ENCODE data around the gene C9orf78. TPM values are rescaled to one million over a fixed set of nuclear protein-coding genes. Genes with fewer than 3 reads are reported as not detected.

Gene C9orf78
- total and polyA plus RNA-seq, 9 of the 15 experiments (the other 6 are each of a cell fraction or from before 2014, with no cell fraction given): 94.6 to 266 (median 202) TPM

DNA sequence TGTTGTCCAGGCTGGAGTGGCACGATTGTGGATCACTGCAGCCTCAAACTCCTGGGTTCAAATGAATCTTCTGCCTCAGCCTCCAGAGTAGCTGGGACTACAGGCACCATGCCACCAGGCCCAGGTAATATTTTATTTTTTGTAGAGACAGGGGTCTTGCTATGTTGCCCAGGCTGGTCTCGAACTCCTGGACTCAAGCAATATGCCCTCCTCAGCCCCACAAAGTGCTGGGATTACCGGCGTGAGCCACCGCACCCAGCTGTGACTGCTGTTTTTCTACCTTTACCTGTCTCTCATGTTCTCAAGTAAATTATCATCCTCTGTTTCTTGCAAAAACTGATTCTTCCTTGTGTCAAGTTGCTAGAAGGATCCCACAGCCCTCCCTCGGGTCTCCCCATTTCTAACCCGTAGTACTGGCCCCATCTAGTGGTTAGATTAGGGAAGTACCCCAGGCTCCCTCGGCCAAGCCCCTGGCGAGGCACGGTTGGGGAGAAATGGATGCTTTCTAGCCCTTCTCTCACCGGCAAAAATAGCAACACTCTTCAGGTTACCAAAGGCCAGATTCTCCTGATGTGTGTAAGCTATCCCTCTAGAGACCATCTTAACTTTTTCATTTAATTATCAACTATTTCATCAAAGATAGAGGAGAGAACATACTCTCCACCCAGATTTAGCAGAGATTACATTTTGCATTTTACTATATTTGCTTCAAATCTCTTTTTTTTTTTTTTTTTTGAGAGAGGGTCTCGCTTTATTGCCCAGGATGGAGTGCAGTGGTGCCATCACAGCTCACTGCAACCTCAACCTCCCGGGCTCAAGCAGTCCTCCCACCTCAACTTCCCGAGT is 51.3 kb downstream of the C9orf78 start (continued):
- TF ChIP-seq, protein P1, sequence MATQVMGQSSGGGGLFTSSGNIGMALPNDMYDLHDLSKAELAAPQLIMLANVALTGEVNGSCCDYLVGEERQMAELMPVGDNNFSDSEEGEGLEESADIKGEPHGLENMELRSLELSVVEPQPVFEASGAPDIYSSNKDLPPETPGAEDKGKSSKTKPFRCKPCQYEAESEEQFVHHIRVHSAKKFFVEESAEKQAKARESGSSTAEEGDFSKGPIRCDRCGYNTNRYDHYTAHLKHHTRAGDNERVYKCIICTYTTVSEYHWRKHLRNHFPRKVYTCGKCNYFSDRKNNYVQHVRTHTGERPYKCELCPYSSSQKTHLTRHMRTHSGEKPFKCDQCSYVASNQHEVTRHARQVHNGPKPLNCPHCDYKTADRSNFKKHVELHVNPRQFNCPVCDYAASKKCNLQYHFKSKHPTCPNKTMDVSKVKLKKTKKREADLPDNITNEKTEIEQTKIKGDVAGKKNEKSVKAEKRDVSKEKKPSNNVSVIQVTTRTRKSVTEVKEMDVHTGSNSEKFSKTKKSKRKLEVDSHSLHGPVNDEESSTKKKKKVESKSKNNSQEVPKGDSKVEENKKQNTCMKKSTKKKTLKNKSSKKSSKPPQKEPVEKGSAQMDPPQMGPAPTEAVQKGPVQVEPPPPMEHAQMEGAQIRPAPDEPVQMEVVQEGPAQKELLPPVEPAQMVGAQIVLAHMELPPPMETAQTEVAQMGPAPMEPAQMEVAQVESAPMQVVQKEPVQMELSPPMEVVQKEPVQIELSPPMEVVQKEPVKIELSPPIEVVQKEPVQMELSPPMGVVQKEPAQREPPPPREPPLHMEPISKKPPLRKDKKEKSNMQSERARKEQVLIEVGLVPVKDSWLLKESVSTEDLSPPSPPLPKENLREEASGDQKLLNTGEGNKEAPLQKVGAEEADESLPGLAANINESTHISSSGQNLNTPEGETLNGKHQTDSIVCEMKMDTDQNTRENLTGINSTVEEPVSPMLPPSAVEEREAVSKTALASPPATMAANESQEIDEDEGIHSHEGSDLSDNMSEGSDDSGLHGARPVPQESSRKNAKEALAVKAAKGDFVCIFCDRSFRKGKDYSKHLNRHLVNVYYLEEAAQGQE (IDR thresholded peaks at IDR 0.05; ENCODE audit: borderline replicate concordance): peak; percentile 97
- TF ChIP-seq, protein P1 (CRISPR knock-in tag; IDR thresholded peaks at IDR 0.05; ENCODE audit: low read depth): no peak
- TF ChIP-seq HDAC2 (IDR thresholded peaks at IDR 0.05) (peak; percentile 25; the same call in 1 of the 2 replicates), RBBP5 (IDR thresholded peaks at IDR 0.05; ENCODE audit: borderline replicate concordance, insufficient read depth, low read length, poor library complexity, severe bottlenecking) (no peak), YY1 (IDR thresholded peaks at IDR 0.05; ENCODE audit: borderline replicate concordance in 1 of 3, control insufficient read depth in 1 of 3, extremely low read depth in 1 of 3, insufficient read depth in 3 of 3, insufficient read length in 1 of 3, insufficient replicate concordance in 2 of 3, low read depth in 1 of 3, low read length in 2 of 3) (peak in 1 of 3 experiments; percentile 43), NELFE (IDR thresholded peaks at IDR 0.05; ENCODE audit: insufficient read depth, insufficient read length) (no peak), CBFA2T3 (IDR thresholded peaks at IDR 0.05) (no peak), MIER1 (IDR thresholded peaks at IDR 0.05; ENCODE audit: low read depth) (no peak), POU5F1 (IDR thresholded peaks at IDR 0.05; ENCODE audit: borderline replicate concordance, low read depth, low read length, partially characterized antibody) (no peak), ZFP30 (CRISPR knock-in tag; IDR thresholded peaks at IDR 0.05; ENCODE audit: borderline replicate concordance) (no peak), RB1 (IDR thresholded peaks at IDR 0.05; ENCODE audit: low read depth) (peak; percentile 85), MECOM (CRISPR knock-in tag; IDR thresholded peaks at IDR 0.05) (no peak), SP1 (CRISPR knock-in tag; IDR thresholded peaks at IDR 0.05) (no peak)
- TF ChIP-seq, protein P2, sequence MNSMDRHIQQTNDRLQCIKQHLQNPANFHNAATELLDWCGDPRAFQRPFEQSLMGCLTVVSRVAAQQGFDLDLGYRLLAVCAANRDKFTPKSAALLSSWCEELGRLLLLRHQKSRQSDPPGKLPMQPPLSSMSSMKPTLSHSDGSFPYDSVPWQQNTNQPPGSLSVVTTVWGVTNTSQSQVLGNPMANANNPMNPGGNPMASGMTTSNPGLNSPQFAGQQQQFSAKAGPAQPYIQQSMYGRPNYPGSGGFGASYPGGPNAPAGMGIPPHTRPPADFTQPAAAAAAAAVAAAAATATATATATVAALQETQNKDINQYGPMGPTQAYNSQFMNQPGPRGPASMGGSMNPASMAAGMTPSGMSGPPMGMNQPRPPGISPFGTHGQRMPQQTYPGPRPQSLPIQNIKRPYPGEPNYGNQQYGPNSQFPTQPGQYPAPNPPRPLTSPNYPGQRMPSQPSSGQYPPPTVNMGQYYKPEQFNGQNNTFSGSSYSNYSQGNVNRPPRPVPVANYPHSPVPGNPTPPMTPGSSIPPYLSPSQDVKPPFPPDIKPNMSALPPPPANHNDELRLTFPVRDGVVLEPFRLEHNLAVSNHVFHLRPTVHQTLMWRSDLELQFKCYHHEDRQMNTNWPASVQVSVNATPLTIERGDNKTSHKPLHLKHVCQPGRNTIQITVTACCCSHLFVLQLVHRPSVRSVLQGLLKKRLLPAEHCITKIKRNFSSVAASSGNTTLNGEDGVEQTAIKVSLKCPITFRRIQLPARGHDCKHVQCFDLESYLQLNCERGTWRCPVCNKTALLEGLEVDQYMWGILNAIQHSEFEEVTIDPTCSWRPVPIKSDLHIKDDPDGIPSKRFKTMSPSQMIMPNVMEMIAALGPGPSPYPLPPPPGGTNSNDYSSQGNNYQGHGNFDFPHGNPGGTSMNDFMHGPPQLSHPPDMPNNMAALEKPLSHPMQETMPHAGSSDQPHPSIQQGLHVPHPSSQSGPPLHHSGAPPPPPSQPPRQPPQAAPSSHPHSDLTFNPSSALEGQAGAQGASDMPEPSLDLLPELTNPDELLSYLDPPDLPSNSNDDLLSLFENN (IDR thresholded peaks at IDR 0.05; ENCODE audit: low read depth in 2 of 2, low read length in 2 of 2): peak in 1 of 2 experiments; percentile 36; a peak in 1 of 4 replicates
